ENCODE data around the gene ATOH8. TPM values are rescaled to one million over a fixed set of nuclear protein-coding genes. Genes with fewer than 3 reads are reported as not detected.

Gene ATOH8
- total and polyA plus RNA-seq, 9 donors = 10.4 to 24.1 (median 18.8) TPM

- WGBS (ENCODE audit: insufficient coverage) = 88% methylated on average over 4 of the region's 7 CpGs
- peaks cover 96% of the 10 kb centered on the region for H3K4me1 ChIP-seq (ENCODE audit: control insufficient read depth, insufficient read depth, low read length)
- no peak overlapping the region for H3K27ac ChIP-seq (ENCODE audit: low read length)
- H3K36me3 ChIP-seq (ENCODE audit: control insufficient read depth, insufficient read depth, low read length) = peaks cover 27% of the 10 kb centered on the region
- DNase-seq = no peak
- H3K4me3 ChIP-seq (ENCODE audit: low read length) = no peak overlapping the region
- H3K27me3 ChIP-seq (ENCODE audit: control insufficient read depth, insufficient read depth, low read length) = peaks cover 28% of the 10 kb centered on the region
- no peaks in the 10 kb centered on the region for H3K9me3 ChIP-seq (replicated peaks; ENCODE audit: control insufficient read depth, low read depth, low read length)
Observed at GRCh38 chr2:85769983-85770362, 16.2 kb downstream of the ATOH8 start.

DNA sequence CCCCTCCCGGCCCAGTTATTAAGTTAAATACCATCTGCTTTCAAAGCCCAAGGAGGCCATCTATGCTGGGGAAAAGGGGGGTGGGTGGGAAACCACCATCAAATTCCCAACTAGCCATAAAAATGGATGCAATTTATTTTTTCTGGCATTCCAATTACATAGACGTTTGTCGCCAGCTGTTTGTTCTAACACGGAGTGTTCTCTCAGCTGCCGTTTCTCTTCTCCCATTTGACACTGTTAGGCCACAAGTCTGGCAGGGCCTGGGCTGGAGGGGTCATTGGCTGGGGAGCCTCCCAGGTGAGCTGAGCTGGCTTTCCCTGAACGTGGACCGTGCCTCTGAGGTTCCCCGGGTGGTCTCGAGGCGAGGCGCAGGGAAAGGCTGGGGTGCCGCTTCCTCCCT is 16.6 kb downstream of the ATOH8 start:
- H3K27me3 ChIP-seq (ENCODE audit: control insufficient read depth, insufficient read depth, low read length) = peaks cover 24% of the 10 kb centered on the region
- peaks cover 96% of the 10 kb centered on the region for H3K4me1 ChIP-seq (ENCODE audit: control insufficient read depth, insufficient read depth, low read length)
- no peaks in the 10 kb centered on the region for H3K9me3 ChIP-seq (replicated peaks; ENCODE audit: control insufficient read depth, low read depth, low read length)
- no peak overlapping the region for H3K27ac ChIP-seq (ENCODE audit: low read length)
- no peak overlapping the region for H3K4me3 ChIP-seq (ENCODE audit: low read length)
- H3K36me3 ChIP-seq (ENCODE audit: control insufficient read depth, insufficient read depth, low read length) = peaks cover 24% of the 10 kb centered on the region
- WGBS (ENCODE audit: insufficient coverage) = 41% methylated on average over 7 of the region's 12 CpGs
- peak; percentile 78 for DNase-seq

DNA sequence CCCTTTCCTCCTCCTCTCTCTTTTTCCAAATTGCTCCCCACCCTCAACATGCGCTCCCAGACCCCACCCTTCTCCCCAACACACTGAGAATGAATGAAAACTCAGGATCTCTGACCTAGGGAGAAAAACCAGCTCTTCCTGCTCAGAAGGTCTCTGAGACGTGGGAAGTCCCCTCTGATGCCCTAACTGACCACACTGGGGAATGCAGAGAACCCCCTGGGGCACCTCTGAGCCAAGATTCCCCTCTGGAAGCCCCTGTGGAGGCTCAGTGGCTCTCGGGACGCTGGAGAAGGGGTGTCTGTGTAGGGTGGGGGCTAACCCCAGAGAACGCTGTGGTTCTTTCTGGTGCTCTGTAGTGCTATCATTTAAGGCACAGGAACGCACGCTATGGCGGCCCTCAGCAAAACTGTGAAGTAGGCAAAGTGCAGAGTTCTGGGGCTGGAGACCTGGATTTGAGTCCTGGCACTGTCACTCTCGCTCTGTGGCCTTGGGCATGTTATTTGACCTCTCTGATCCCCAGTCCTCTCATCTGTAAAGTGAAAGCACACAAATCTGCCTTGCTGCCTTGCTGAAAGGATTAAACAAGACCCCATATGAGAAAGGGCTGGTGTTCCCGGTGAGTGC is 17.1 kb downstream of the ATOH8 start:
- peaks cover 18% of the 10 kb centered on the region for H3K36me3 ChIP-seq (ENCODE audit: control insufficient read depth, insufficient read depth, low read length)
- H3K4me3 ChIP-seq (ENCODE audit: low read length) = no peak overlapping the region
- H3K27me3 ChIP-seq (ENCODE audit: control insufficient read depth, insufficient read depth, low read length) = peaks cover 18% of the 10 kb centered on the region
- H3K9me3 ChIP-seq (replicated peaks; ENCODE audit: control insufficient read depth, low read depth, low read length) = no peaks in the 10 kb centered on the region
- H3K27ac ChIP-seq (ENCODE audit: low read length) = no peak overlapping the region
- DNase-seq = no peak
- peaks cover 92% of the 10 kb centered on the region for H3K4me1 ChIP-seq (ENCODE audit: control insufficient read depth, insufficient read depth, low read length)
- 89% methylated on average over 4 of the region's 10 CpGs for WGBS (ENCODE audit: insufficient coverage)

DNA sequence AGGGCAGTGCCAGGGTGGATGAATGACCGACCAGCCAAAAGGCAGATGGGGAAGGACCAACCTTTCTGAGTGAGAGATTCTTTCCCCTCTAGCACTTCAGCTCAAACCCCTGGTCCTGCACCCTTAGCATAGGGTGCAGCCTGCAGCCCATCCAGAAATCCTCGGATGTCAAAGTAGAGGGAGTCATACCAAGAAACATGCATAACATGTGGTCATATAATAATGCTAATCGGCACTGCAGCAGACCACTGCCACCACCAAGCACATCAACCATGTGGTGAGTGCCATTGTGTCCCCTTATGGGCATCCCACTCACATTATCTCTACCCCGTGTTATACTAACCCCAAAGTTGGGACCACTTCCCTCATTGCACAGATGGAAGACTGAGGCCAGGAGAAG is 17.7 kb downstream of the ATOH8 start:
- Histone ChIP-seq H3K27ac (ENCODE audit: low read length) (no peak overlapping the region), H3K4me3 (ENCODE audit: low read length) (no peak overlapping the region), H3K27me3 (ENCODE audit: control insufficient read depth, insufficient read depth, low read length) (peaks cover 13% of the 10 kb centered on the region), H3K36me3 (ENCODE audit: control insufficient read depth, insufficient read depth, low read length) (peaks cover 18% of the 10 kb centered on the region), H3K9me3 (replicated peaks; ENCODE audit: control insufficient read depth, low read depth, low read length) (no peaks in the 10 kb centered on the region), H3K4me1 (ENCODE audit: control insufficient read depth, insufficient read depth, low read length) (peaks cover 92% of the 10 kb centered on the region)
- DNase-seq = no peak
- WGBS (ENCODE audit: insufficient coverage) = 53% methylated on average over 3 of the region's 4 CpGs

GRCh38 chr2:85772019-85772745 is 18.4 kb downstream of the ATOH8 start:
- peak; percentile 100 for DNase-seq
- H3K4me3 ChIP-seq (ENCODE audit: low read length) = no peak overlapping the region
- H3K27me3 ChIP-seq (ENCODE audit: control insufficient read depth, insufficient read depth, low read length) = peaks cover 9% of the 10 kb centered on the region
- H3K36me3 ChIP-seq (ENCODE audit: control insufficient read depth, insufficient read depth, low read length) = peaks cover 12% of the 10 kb centered on the region
- no peaks in the 10 kb centered on the region for H3K9me3 ChIP-seq (replicated peaks; ENCODE audit: control insufficient read depth, low read depth, low read length)
- WGBS (ENCODE audit: insufficient coverage) = 6% methylated on average over 34 of the region's 37 CpGs
- peak overlapping the region; percentile 93 for H3K27ac ChIP-seq (ENCODE audit: low read length)
- H3K4me1 ChIP-seq (ENCODE audit: control insufficient read depth, insufficient read depth, low read length) = peaks cover 92% of the 10 kb centered on the region

GRCh38 chr2:85772841-85773491 is 19.2 kb downstream of the ATOH8 start:
- H3K36me3 ChIP-seq (ENCODE audit: control insufficient read depth, insufficient read depth, low read length) = peaks cover 13% of the 10 kb centered on the region
- H3K27me3 ChIP-seq (ENCODE audit: control insufficient read depth, insufficient read depth, low read length) = peaks cover 10% of the 10 kb centered on the region
- peaks cover 93% of the 10 kb centered on the region for H3K4me1 ChIP-seq (ENCODE audit: control insufficient read depth, insufficient read depth, low read length)
- H3K4me3 ChIP-seq (ENCODE audit: low read length) = peak overlapping the region; percentile 28
- no peaks in the 10 kb centered on the region for H3K9me3 ChIP-seq (replicated peaks; ENCODE audit: control insufficient read depth, low read depth, low read length)
- peak overlapping the region; percentile 93 for H3K27ac ChIP-seq (ENCODE audit: low read length)
- DNase-seq = peak; percentile 54
- 23% methylated on average over 11 of the region's 16 CpGs for WGBS (ENCODE audit: insufficient coverage)

DNA sequence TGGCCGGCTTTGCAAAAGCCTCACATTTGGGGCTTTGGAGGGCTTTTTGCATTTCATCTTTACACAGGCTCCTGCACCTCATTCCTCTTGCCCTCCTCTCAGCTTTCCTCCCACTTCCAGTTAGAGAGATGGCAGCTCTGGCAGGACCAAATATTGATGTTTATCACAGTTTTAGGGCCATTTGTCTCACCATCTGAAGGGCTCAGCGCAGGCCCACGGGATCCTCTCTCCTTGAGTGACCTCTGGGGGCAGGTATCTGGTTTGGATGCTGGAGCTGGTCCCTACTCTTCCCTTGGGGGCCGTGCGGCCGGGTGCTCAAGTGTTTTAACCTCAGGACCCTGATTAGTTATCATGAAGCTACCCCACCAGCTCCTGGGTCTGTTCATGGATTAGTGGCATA is 19.9 kb downstream of the ATOH8 start:
- no peak for DNase-seq
- Histone ChIP-seq H3K9me3 (replicated peaks; ENCODE audit: control insufficient read depth, low read depth, low read length) (no peaks in the 10 kb centered on the region), H3K4me3 (ENCODE audit: low read length) (no peak overlapping the region), H3K27me3 (ENCODE audit: control insufficient read depth, insufficient read depth, low read length) (peaks cover 10% of the 10 kb centered on the region), H3K27ac (ENCODE audit: low read length) (peak overlapping the region; percentile 93), H3K4me1 (ENCODE audit: control insufficient read depth, insufficient read depth, low read length) (peaks cover 93% of the 10 kb centered on the region), H3K36me3 (ENCODE audit: control insufficient read depth, insufficient read depth, low read length) (peaks cover 16% of the 10 kb centered on the region)
- WGBS (ENCODE audit: insufficient coverage) = 80% methylated on average over 1 of the region's 6 CpGs

GRCh38 chr2:85774126-85774978 is 20.6 kb downstream of the ATOH8 start:
- Histone ChIP-seq H3K27me3 (ENCODE audit: control insufficient read depth, insufficient read depth, low read length) (peaks cover 12% of the 10 kb centered on the region), H3K4me1 (ENCODE audit: control insufficient read depth, insufficient read depth, low read length) (peaks cover 93% of the 10 kb centered on the region), H3K27ac (ENCODE audit: low read length) (peak overlapping the region; percentile 49), H3K36me3 (ENCODE audit: control insufficient read depth, insufficient read depth, low read length) (peaks cover 16% of the 10 kb centered on the region), H3K9me3 (replicated peaks; ENCODE audit: control insufficient read depth, low read depth, low read length) (no peaks in the 10 kb centered on the region), H3K4me3 (ENCODE audit: low read length) (no peak overlapping the region)
- DNase-seq = peak; percentile 62
- 87% methylated on average over 6 of the region's 9 CpGs for WGBS (ENCODE audit: insufficient coverage)

- H3K27ac ChIP-seq (ENCODE audit: low read length) = no peak overlapping the region
- no peak for DNase-seq
- WGBS (ENCODE audit: insufficient coverage) = 100% methylated on average over 3 of the region's 12 CpGs
- H3K27me3 ChIP-seq (ENCODE audit: control insufficient read depth, insufficient read depth, low read length) = peaks cover 12% of the 10 kb centered on the region
- H3K36me3 ChIP-seq (ENCODE audit: control insufficient read depth, insufficient read depth, low read length) = peaks cover 20% of the 10 kb centered on the region
- no peak overlapping the region for H3K4me3 ChIP-seq (ENCODE audit: low read length)
- H3K9me3 ChIP-seq (replicated peaks; ENCODE audit: control insufficient read depth, low read depth, low read length) = no peaks in the 10 kb centered on the region
- H3K4me1 ChIP-seq (ENCODE audit: control insufficient read depth, insufficient read depth, low read length) = peaks cover 93% of the 10 kb centered on the region
Observed at GRCh38 chr2:85775406-85776381, 21.9 kb downstream of the ATOH8 start.
